Measurements from ENCODE around the gene DAAM1.

DNA sequence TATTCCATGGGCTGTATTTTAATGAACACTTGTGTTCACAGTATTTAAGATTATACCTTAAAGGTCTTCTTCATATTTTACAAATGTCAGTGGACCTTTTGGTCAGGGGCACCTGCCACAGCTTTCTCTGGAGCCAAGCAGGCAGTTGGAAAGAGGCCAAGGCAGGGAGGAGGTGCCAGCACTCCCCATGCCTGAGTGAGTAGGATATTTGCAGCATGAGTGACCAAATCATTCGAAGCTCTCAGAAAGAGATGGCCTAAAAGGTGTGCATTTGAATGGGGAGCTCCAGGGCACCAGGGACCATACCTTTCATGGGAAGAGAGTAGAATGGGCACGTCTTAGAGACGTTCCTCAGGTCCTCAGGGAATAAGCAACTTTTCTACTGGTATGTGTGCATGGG, 155.1 kb downstream of the DAAM1 start:
- TF ChIP-seq, protein P1, sequence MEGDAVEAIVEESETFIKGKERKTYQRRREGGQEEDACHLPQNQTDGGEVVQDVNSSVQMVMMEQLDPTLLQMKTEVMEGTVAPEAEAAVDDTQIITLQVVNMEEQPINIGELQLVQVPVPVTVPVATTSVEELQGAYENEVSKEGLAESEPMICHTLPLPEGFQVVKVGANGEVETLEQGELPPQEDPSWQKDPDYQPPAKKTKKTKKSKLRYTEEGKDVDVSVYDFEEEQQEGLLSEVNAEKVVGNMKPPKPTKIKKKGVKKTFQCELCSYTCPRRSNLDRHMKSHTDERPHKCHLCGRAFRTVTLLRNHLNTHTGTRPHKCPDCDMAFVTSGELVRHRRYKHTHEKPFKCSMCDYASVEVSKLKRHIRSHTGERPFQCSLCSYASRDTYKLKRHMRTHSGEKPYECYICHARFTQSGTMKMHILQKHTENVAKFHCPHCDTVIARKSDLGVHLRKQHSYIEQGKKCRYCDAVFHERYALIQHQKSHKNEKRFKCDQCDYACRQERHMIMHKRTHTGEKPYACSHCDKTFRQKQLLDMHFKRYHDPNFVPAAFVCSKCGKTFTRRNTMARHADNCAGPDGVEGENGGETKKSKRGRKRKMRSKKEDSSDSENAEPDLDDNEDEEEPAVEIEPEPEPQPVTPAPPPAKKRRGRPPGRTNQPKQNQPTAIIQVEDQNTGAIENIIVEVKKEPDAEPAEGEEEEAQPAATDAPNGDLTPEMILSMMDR (IDR thresholded peaks at IDR 0.05) = no peak
- no peak for TF ChIP-seq POLR2A (IDR thresholded peaks at IDR 0.05)

All from thyroid gland (tissue), 4 donors.